Small intestine (tissue), 7 donors: ENCODE results near the gene USP11. TPM values are rescaled to one million over a fixed set of nuclear protein-coding genes. Genes with fewer than 3 reads are reported as not detected.
"Not testable (repeated sequence)": the region's sequence is repeated elsewhere in the genome, so short reads cannot be mapped to it uniquely, and the experiment has no call there.

Experiments
- DNase-seq, 2 donors: peaks; one replicate each; pipeline versions ENCODE4 v3.0.0 to v3.0.0-alpha.2; 2013
- FAIRE-seq: peaks from 2 replicates; lab custom pipeline; 2012; peaks lifted over from hg19 to GRCh38; lab: Jason Lieb, UNC
- H3K27ac ChIP-seq, 3 donors: one replicate each; pipeline ENCODE4 v1.5.1; 2013; ENCODE audit warnings: low read length in 2 of 3, mild to moderate bottlenecking in 2 of 3, control low read depth in 1 of 3, inconsistent platforms in 1 of 3, low read depth in 1 of 3, moderate library complexity in 1 of 3
- H3K27me3 ChIP-seq, 3 donors: one replicate each; pipeline ENCODE4 v1.6.1; 2013; ENCODE audit warnings: low read length in 3 of 3, inconsistent platforms in 1 of 3; ENCODE audit not compliant: control insufficient read depth in 3 of 3, insufficient read depth in 3 of 3
- H3K36me3 ChIP-seq, 3 donors: one replicate each; pipeline ENCODE4 v1.6.1; 2013; ENCODE audit warnings: low read length in 3 of 3, inconsistent platforms in 1 of 3, low read depth in 1 of 3, mild to moderate bottlenecking in 1 of 3, moderate library complexity in 1 of 3; ENCODE audit not compliant: control insufficient read depth in 3 of 3, insufficient read depth in 2 of 3
- H3K4me1 ChIP-seq, 3 donors: one replicate each; pipeline ENCODE4 v1.6.1; 2013; ENCODE audit warnings: low read length in 2 of 3, inconsistent platforms in 1 of 3, low read depth in 1 of 3, mild to moderate bottlenecking in 1 of 3, moderate library complexity in 1 of 3; ENCODE audit not compliant: control insufficient read depth in 3 of 3, insufficient read depth in 2 of 3
- H3K4me3 ChIP-seq, 3 donors: one replicate each; pipeline ENCODE4 v1.5.1; 2013; ENCODE audit warnings: low read length in 3 of 3, control low read depth in 1 of 3, inconsistent platforms in 1 of 3, low read depth in 1 of 3, mild to moderate bottlenecking in 1 of 3, moderate library complexity in 1 of 3
- H3K9me3 ChIP-seq, 2 donors: one replicate each; pipeline ENCODE4 v1.6.1; 2013; ENCODE audit warnings: low read depth in 1 of 2, low read length in 1 of 2; ENCODE audit not compliant: control insufficient read depth in 2 of 2, insufficient read depth in 1 of 2
- WGBS, 3 donors: extraction: QIAGEN DNeasy Blood & Tissue Kit; methylation state at CpG; one replicate each; pipeline ENCODE4 v1.1.7; 2013; 5-methylcytosine and 5-hydroxymethylcytosine counted together
- polyA plus RNA-seq, 4 donors: library from polyadenylated mRNA; stranded (reverse) in 3 of 4; unstranded in 1 of 4; fragments of 200-250 nt in 3 of 4; fragments of 120-200 nt in 1 of 4; gene quantifications; one replicate each; pipeline versions ENCODE4 v1.2.1 to v1.2.3, GENCODE V29; 2013
- donor health status: healthy with polysubstance abuse.
- donor health status: control.
- donor health status: control.
- donor health status: Bipolar disorder and iron deficiency.
- donor health status: healthy.

The USP11 gene
- polyA plus RNA-seq, 4 donors = 4.0 to 52.3 (median 11.9) TPM

DNA sequence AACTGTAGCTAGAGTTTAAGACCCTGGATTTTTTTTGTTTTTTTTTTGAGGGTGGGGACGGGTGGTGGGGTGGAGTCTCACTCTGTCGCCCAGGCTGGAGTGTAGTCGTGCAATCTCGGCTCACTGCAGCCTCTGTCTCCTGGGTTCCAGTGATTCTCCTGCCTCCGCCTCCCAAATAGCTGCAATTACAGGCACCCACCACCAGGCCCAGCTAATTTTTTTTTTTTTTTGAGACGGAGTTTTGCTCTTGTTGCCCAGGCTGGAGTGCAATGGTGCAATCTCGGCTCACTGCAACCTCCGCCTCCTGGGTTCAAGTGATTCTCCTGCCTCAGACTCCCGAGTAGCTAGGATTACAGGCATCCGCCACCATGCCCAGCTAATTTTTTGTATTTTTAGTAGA, 51.8 kb downstream of the USP11 start:
- H3K27me3 ChIP-seq, H3K36me3 ChIP-seq, H3K4me3 ChIP-seq, H3K9me3 ChIP-seq, FAIRE-seq, H3K27ac ChIP-seq, H3K4me1 ChIP-seq, DNase-seq: not testable (repeated sequence)
- WGBS, 3 donors = 89 to 93% (median 90%) methylated on average over 5 to 10 of the region's 10 CpGs

GRCh38 chrX:47285836-47286320, 53.1 kb downstream of the USP11 start:
- H3K4me1 ChIP-seq = peaks cover 0 to 6% (median 0%) of the 10 kb centered on the region in 3 donors
- WGBS, 3 donors = 12 to 30% (median 27%) methylated on average over 6 of the region's 6 CpGs
- DNase-seq = no peak
- H3K4me3 ChIP-seq = no peak overlapping the region
- no peaks in the 10 kb centered on the region for H3K36me3 ChIP-seq
- H3K9me3 ChIP-seq = no peaks in the 10 kb centered on the region
- FAIRE-seq = no peak
- H3K27ac ChIP-seq = no peak overlapping the region
- no peaks in the 10 kb centered on the region for H3K27me3 ChIP-seq

DNA sequence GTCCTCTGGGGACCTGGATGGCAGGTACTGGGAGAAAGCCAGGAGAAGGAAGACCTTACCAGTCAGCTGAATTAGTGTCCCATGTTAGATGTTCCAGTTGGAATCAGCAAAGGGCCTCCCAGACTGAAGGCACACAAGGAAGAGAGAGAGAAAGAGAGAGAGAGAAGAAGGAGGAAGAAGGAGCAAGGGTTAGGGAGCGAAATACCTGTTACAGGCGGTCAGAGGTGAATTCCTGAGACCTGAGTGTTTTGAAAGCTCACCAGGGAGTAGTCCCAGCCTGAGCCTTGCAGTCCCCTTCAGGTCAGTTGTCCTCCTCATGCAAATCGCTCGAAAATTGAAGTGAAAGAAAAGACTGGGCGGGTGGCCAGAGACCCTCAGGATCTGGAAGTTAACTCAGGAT, 60.3 kb downstream of the USP11 start:
- Histone ChIP-seq H3K4me1 (no peaks in the 10 kb centered on the region), H3K9me3 (peaks cover 0 to 10% of the 10 kb centered on the region in 2 donors), H3K27ac (no peak overlapping the region), H3K27me3 (no peaks in the 10 kb centered on the region), H3K36me3 (no peaks in the 10 kb centered on the region), H3K4me3 (no peak overlapping the region)
- FAIRE-seq = no peak
- 48 to 73% (median 73%) methylated on average over 5 of the region's 5 CpGs for WGBS, 3 donors
- DNase-seq = no peak

GRCh38 chrX:47296766-47297365, 64.1 kb downstream of the USP11 start:
- no peak for FAIRE-seq
- 60 to 76% (median 74%) methylated on average over 5 of the region's 5 CpGs for WGBS, 3 donors
- H3K27me3 ChIP-seq = no peaks in the 10 kb centered on the region

GRCh38 chrX:47297874-47298273, 65.1 kb downstream of the USP11 start:
- no peaks in the 10 kb centered on the region for H3K36me3 ChIP-seq
- peaks cover 0 to 10% of the 10 kb centered on the region in 2 donors for H3K9me3 ChIP-seq
- H3K27ac ChIP-seq = no peak overlapping the region
- H3K4me1 ChIP-seq = no peaks in the 10 kb centered on the region
- no peak overlapping the region for H3K4me3 ChIP-seq
- WGBS, 3 donors = 44 to 79% (median 71%) methylated on average over 5 of the region's 5 CpGs
- no peaks in the 10 kb centered on the region for H3K27me3 ChIP-seq
- peak in 1 of 2 donors; percentile 19 for DNase-seq
- FAIRE-seq = no peak

More at GRCh38 chrX:47296766-47297365, 64.1 kb downstream of the USP11 start:
- no peak overlapping the region for H3K4me3 ChIP-seq
- no peak overlapping the region for H3K27ac ChIP-seq
- H3K36me3 ChIP-seq = no peaks in the 10 kb centered on the region
- H3K9me3 ChIP-seq = peaks cover 0 to 10% of the 10 kb centered on the region in 2 donors
- DNase-seq = no peak
- H3K4me1 ChIP-seq = no peaks in the 10 kb centered on the region

Other genes starting within 250 kb of the USP11 start
- 100 to 1,000 TPM in 1 of 4 donors, 10 to 100 TPM in 2, 1 to 10 TPM in 1; 1.8 to 315 (median 33.0) TPM for gene RGN, start 154.6 kb upstream of the USP11 start, polyA plus RNA-seq
- gene NDUFB11, start 88.3 kb upstream of the USP11 start, polyA plus RNA-seq = 100 to 1,000 TPM in 2 of 4 donors, 10 to 100 TPM in 2; 78.1 to 109 (median 98.8) TPM
- 10 to 100 TPM; 27.8 to 41.2 (median 35.7) TPM for gene RBM10, start 87.8 kb upstream of the USP11 start, polyA plus RNA-seq
- gene UBA1, start 39.2 kb upstream of the USP11 start, polyA plus RNA-seq = 100 to 1,000 TPM in 2 of 4 donors, 10 to 100 TPM in 2; 90.5 to 148 (median 98.3) TPM
- 10 to 100 TPM; 48.9 to 75.8 (median 57.2) TPM for gene CDK16, start 14.3 kb upstream of the USP11 start, polyA plus RNA-seq
- gene ZNF157, start 137.6 kb downstream of the USP11 start, polyA plus RNA-seq = under 1 TPM in 2 of 4 donors, not detected in 2; 0.04 to 0.12 TPM